GM18907 (cell line): ENCODE measurements around the gene PGM2L1.
"Not testable (repeated sequence)": the region's sequence is repeated elsewhere in the genome, so short reads cannot be mapped to it uniquely, and the experiment has no call there.

Experiments
- ATAC-seq: cut with Tn5 transposase; IDR thresholded peaks from one replicate; pipeline ENCODE4 v1.9.1; 2021; ENCODE audit warnings: mild to moderate bottlenecking, moderate library complexity; ENCODE audit not compliant: unreplicated experiment

PGM2L1 gene

GRCh38 chr11:74398244-74399159, at the start of gene PGM2L1:
PGM2L1 (minus strand) TSS chr11:74398433; CDS start chr11:74398161, 272 bp downstream.
- ATAC-seq: peak; percentile 95

GRCh38 chr11:74447720-74448119, 49.5 kb upstream of the PGM2L1 start:
- no peak for ATAC-seq

- ATAC-seq: no peak
These were observed 48.3 kb upstream of the PGM2L1 start for GRCh38 chr11:74446532-74446938.

GRCh38 chr11:74444173-74444826, 46.1 kb upstream of the PGM2L1 start:
- no peak for ATAC-seq

- no peak for ATAC-seq
These were observed 45.0 kb upstream of the PGM2L1 start for GRCh38 chr11:74443071-74443864.

- no peak for ATAC-seq
These were observed 44.4 kb upstream of the PGM2L1 start for GRCh38 chr11:74442636-74443035.

GRCh38 chr11:74438681-74439080, 40.4 kb upstream of the PGM2L1 start:
- ATAC-seq: no peak

- no peak for ATAC-seq
These were observed 39.3 kb upstream of the PGM2L1 start for GRCh38 chr11:74437441-74438042.

GRCh38 chr11:74434528-74434927, 36.3 kb upstream of the PGM2L1 start:
- no peak for ATAC-seq

- ATAC-seq: no peak
These were observed 31.0 kb upstream of the PGM2L1 start for GRCh38 chr11:74429205-74429604.

- no peak for ATAC-seq
These were observed 29.2 kb upstream of the PGM2L1 start for GRCh38 chr11:74427384-74427886.

- ATAC-seq: no peak
These were observed 26.9 kb upstream of the PGM2L1 start for GRCh38 chr11:74425100-74425499.

GRCh38 chr11:74418509-74418895, 20.3 kb upstream of the PGM2L1 start:
- ATAC-seq: no peak

GRCh38 chr11:74417860-74418508, 19.8 kb upstream of the PGM2L1 start:
- ATAC-seq: no peak

- ATAC-seq: no peak
These were observed 19.2 kb upstream of the PGM2L1 start for GRCh38 chr11:74417379-74417804.

GRCh38 chr11:74416974-74417373, 18.7 kb upstream of the PGM2L1 start:
- ATAC-seq: not testable (repeated sequence)

- no peak for ATAC-seq
These were observed 14.6 kb upstream of the PGM2L1 start for GRCh38 chr11:74412733-74413359.

- no peak for ATAC-seq
These were observed 14.1 kb upstream of the PGM2L1 start for GRCh38 chr11:74412321-74412720.

GRCh38 chr11:74409633-74410032, 11.4 kb upstream of the PGM2L1 start:
- no peak for ATAC-seq
